ENCODE results near the gene PLEKHA5. TPM values are rescaled to one million over a fixed set of nuclear protein-coding genes. Genes with fewer than 3 reads are reported as not detected.

The PLEKHA5 gene
- total RNA-seq, 4 donors from 2014 or later: 34.7 to 59.4 (median 41.7) TPM

DNA sequence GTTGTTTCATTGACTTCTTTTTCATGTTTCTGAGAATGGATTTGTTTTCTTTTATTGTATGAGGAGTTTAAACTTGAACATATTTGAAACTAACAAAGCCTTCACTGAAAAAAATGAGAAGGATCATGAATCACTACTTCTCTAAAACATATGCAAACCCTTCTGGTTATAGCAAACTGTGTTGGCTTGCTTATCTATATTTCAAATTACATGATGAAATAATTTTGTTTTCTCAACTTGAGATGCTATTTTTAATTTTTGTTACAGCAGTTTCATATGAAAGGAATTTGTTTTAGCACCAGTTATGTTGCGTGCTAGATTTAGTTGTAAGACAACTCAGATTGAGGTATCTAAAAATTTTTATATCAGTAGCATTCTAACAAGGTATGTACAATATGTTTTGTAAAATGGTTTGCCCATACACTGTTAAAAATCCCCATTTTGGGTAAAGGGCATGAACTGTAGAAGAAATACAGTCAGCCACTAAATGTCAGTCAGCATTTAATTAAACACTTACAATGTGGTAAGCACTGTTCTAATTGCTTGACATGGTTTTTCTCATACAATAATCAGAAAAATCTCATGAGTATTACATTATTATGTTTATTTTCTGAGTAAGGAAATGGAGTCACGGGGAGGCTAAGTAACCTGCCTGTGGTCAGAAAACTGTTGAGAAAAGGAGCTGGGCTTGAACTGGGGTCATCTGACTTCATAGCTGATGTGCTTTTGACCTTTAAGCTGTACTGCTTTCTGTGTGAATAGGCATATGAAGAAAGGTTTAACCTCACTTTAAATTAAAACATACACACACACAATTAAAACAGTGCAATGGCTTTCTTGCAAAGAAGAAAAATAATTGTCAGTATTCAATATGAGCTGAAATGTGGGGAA is 105.7 kb downstream of the PLEKHA5 start:
- no peaks in the 10 kb centered on the region for H3K36me3 ChIP-seq
- no peak for TF ChIP-seq POLR2A (IDR thresholded peaks at IDR 0.05)
- TF ChIP-seq, protein P1, sequence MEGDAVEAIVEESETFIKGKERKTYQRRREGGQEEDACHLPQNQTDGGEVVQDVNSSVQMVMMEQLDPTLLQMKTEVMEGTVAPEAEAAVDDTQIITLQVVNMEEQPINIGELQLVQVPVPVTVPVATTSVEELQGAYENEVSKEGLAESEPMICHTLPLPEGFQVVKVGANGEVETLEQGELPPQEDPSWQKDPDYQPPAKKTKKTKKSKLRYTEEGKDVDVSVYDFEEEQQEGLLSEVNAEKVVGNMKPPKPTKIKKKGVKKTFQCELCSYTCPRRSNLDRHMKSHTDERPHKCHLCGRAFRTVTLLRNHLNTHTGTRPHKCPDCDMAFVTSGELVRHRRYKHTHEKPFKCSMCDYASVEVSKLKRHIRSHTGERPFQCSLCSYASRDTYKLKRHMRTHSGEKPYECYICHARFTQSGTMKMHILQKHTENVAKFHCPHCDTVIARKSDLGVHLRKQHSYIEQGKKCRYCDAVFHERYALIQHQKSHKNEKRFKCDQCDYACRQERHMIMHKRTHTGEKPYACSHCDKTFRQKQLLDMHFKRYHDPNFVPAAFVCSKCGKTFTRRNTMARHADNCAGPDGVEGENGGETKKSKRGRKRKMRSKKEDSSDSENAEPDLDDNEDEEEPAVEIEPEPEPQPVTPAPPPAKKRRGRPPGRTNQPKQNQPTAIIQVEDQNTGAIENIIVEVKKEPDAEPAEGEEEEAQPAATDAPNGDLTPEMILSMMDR (IDR thresholded peaks at IDR 0.05): no peak
- H3K27me3 ChIP-seq: no peaks in the 10 kb centered on the region
- no peak overlapping the region for H3K27ac ChIP-seq
- no peak for DNase-seq
- peaks cover 0 to 9% (median 0%) of the 10 kb centered on the region in 4 donors for H3K4me1 ChIP-seq
- H3K9me3 ChIP-seq: no peaks in the 10 kb centered on the region
- H3K4me3 ChIP-seq: no peak overlapping the region

DNA sequence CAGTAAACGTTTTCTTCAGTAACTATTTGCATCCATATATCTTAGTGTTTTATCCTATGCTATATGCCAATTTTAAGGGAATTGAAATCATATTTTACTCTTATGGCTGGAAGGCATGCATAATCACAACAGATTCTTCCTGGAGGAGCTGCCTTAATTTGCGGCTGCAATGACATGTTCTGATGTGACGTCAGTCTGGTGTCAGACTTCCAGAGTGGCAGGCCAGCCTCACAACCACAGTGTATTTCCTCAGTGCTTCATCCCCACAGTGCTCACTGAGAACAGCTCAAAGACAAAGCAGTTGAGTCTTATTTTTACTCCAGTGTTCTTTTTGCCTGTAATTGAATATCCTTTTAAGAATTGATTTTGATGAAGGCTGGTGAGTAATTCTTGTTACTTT is 107.1 kb downstream of the PLEKHA5 start:
- no peaks in the 10 kb centered on the region for H3K9me3 ChIP-seq
- no peaks in the 10 kb centered on the region for H3K27me3 ChIP-seq
- H3K36me3 ChIP-seq: no peaks in the 10 kb centered on the region
- no peak for TF ChIP-seq POLR2A (IDR thresholded peaks at IDR 0.05)
- TF ChIP-seq, protein P1 (IDR thresholded peaks at IDR 0.05): no peak
- H3K4me1 ChIP-seq: peaks cover 0 to 9% (median 0%) of the 10 kb centered on the region in 4 donors
- H3K4me3 ChIP-seq: no peak overlapping the region
- DNase-seq: no peak
- H3K27ac ChIP-seq: no peak overlapping the region

DNA sequence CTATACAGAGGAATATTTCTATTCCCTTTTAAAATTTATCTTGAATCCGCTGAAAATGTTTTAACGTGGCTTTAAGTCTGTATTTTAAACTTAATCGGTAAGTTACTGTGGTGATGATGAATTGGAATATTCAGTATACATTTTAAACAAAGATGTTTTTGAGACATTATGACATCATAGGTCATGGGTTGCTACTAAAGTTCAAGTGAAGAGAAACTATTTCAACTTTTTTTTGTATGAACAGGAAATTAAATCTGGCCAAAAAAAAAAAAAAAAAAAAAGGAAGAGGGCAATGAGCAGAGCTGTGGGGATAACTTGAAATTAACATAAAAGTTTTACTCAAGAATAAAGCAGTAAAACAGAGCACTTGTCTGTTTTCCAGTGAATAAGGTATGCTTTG is 109.0 kb downstream of the PLEKHA5 start:
- peaks cover 0 to 9% (median 0%) of the 10 kb centered on the region in 4 donors for H3K4me1 ChIP-seq
- H3K36me3 ChIP-seq: no peaks in the 10 kb centered on the region
- H3K4me3 ChIP-seq: no peak overlapping the region
- no peak for DNase-seq
- TF ChIP-seq, protein P1 (IDR thresholded peaks at IDR 0.05): no peak
- no peaks in the 10 kb centered on the region for H3K9me3 ChIP-seq
- no peak overlapping the region for H3K27ac ChIP-seq
- H3K27me3 ChIP-seq: no peaks in the 10 kb centered on the region

DNA sequence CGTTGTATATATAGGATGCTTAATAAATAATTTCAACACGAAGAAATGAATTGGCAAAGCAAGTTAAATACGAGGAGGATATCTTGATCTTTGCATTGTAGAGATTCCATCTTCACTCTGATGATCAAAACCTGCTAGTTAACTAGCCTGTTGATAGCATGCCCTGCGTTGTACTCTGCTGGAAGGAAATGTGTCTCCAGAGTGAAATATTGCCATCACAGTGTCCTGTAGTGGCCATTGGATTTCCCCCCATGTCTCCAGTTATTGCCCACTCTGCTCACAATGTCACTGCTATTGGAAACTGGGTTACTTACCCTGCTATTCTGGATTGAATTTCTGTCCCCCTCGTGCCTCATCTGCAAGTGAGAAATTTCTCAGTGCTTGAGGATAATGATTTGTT is 109.6 kb downstream of the PLEKHA5 start:
- DNase-seq: no peak
- no peaks in the 10 kb centered on the region for H3K27me3 ChIP-seq
- H3K9me3 ChIP-seq: no peaks in the 10 kb centered on the region
- no peak overlapping the region for H3K4me3 ChIP-seq
- peaks cover 0 to 9% (median 0%) of the 10 kb centered on the region in 4 donors for H3K4me1 ChIP-seq
- no peak overlapping the region for H3K27ac ChIP-seq
- TF ChIP-seq POLR2A (IDR thresholded peaks at IDR 0.05): no peak
- TF ChIP-seq, protein P1 (IDR thresholded peaks at IDR 0.05): no peak
- no peaks in the 10 kb centered on the region for H3K36me3 ChIP-seq

DNA sequence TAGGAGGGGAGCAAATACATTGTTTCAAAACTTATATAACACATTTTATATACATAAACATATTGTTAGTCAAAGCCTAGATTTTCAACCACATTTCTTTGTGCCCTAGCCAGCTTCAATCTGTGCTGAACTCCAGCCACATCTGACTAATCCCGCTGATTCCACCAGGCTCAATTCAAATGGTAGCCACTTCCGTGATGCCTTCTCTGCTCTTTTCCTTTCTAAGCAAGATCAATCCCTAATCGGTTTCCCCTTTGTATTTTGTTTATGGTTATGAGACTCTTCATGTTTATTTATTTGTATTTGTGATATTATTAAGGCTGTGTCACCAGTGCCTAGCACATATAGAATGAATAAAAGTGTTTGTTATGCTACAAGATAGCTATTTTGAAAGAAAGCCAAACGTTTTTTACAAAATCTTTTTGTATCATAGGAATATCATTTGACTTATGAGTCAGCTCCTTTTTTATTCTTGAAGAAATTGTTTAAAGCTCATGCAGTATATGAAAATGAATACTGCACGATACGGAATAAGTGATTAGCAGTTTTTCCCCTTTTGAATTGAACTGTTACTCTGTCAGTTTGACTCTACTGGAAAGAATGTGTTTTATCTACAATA is 110.2 kb downstream of the PLEKHA5 start:
- Histone ChIP-seq H3K27ac (no peak overlapping the region), H3K36me3 (no peaks in the 10 kb centered on the region), H3K9me3 (no peaks in the 10 kb centered on the region), H3K4me1 (peaks cover 0 to 9% (median 0%) of the 10 kb centered on the region in 4 donors), H3K27me3 (no peaks in the 10 kb centered on the region), H3K4me3 (no peak overlapping the region)
- TF ChIP-seq, protein P1 (IDR thresholded peaks at IDR 0.05): no peak
- no peak for TF ChIP-seq POLR2A (IDR thresholded peaks at IDR 0.05)
- no peak for DNase-seq

All from Peyer's patch (tissue), 4 donors.